Nephron progenitor cell (in vitro differentiated cells): Measurements from ENCODE around the gene DNMT3A.

Experiments
- DNase-seq: peaks from one replicate; pipeline ENCODE4 v3.0.0; 2021
- H3K27ac Mint-ChIP-seq: 2 replicates; pipeline ENCODE4 v1.8.0; 2021; ENCODE audit warnings: mild to moderate bottlenecking, moderate library complexity, mixed read lengths
- H3K27me3 Mint-ChIP-seq: 2 replicates; pipeline ENCODE4 v1.8.0; 2021; ENCODE audit warnings: mild to moderate bottlenecking, low read depth, mixed read lengths; ENCODE audit not compliant: poor library complexity
- H3K36me3 Mint-ChIP-seq: 2 replicates; pipeline ENCODE4 v1.8.0; 2021; ENCODE audit warnings: low read depth, mixed read lengths
- H3K4me1 Mint-ChIP-seq: 2 replicates; pipeline ENCODE4 v1.8.0; 2021; ENCODE audit warnings: mixed read lengths
- H3K4me3 Mint-ChIP-seq: 2 replicates; pipeline ENCODE4 v1.8.0; 2021; ENCODE audit warnings: mild to moderate bottlenecking, moderate library complexity, mixed read lengths
- H3K9me3 Mint-ChIP-seq: 2 replicates; pipeline ENCODE4 v1.8.0; 2021; ENCODE audit warnings: mild to moderate bottlenecking, moderate library complexity, mixed read lengths
- CTCF ChIP-seq: fragments of 200-600 bp; sonication (generic); IDR thresholded peaks from 2 replicates; pipeline ENCODE4 v1.5.0; 2021; ENCODE audit warnings: antibody characterized with exemption

Gene DNMT3A

GRCh38 chr2:25255745-25256487 lies 85.8 kb downstream of the DNMT3A start:
- Mint-ChIP-seq H3K9me3 (peaks cover 6% of the 10 kb centered on the region), H3K4me3 (peak overlapping the region; percentile 50), H3K27me3 (peaks cover 13% of the 10 kb centered on the region), H3K4me1 (peaks cover 83% of the 10 kb centered on the region), H3K27ac (peak overlapping the region; percentile 23), H3K36me3 (peaks cover 32% of the 10 kb centered on the region)
- no peak for DNase-seq
- TF ChIP-seq CTCF, result no peak

GRCh38 chr2:25254961-25255360 lies 86.8 kb downstream of the DNMT3A start:
- Mint-ChIP-seq H3K9me3 (peaks cover 6% of the 10 kb centered on the region), H3K4me1 (peaks cover 84% of the 10 kb centered on the region), H3K4me3 (peak overlapping the region; percentile 52)

GRCh38 chr2:25253153-25253626 lies 88.5 kb downstream of the DNMT3A start:
- peaks cover 6% of the 10 kb centered on the region for H3K9me3 Mint-ChIP-seq
- H3K27me3 Mint-ChIP-seq, result peaks cover 13% of the 10 kb centered on the region
- no peak for DNase-seq
- TF ChIP-seq CTCF, result no peak
- peaks cover 80% of the 10 kb centered on the region for H3K4me1 Mint-ChIP-seq
- H3K4me3 Mint-ChIP-seq, result peak overlapping the region; percentile 80
- H3K27ac Mint-ChIP-seq, result peak overlapping the region; percentile 92
- H3K36me3 Mint-ChIP-seq, result peaks cover 45% of the 10 kb centered on the region

More at GRCh38 chr2:25254961-25255360, 86.8 kb downstream of the DNMT3A start:
- Mint-ChIP-seq H3K36me3 (peaks cover 32% of the 10 kb centered on the region), H3K27me3 (peaks cover 13% of the 10 kb centered on the region), H3K27ac (no peak overlapping the region)
- no peak for DNase-seq
- no peak for TF ChIP-seq CTCF

- Mint-ChIP-seq H3K27ac (peak overlapping the region; percentile 92), H3K36me3 (peaks cover 49% of the 10 kb centered on the region), H3K9me3 (peaks cover 6% of the 10 kb centered on the region), H3K4me3 (peak overlapping the region; percentile 89), H3K27me3 (peaks cover 13% of the 10 kb centered on the region), H3K4me1 (peaks cover 76% of the 10 kb centered on the region)
- no peak for TF ChIP-seq CTCF
- DNase-seq, result peak; percentile 92
Observed at GRCh38 chr2:25252291-25253152, 89.2 kb downstream of the DNMT3A start.

- Mint-ChIP-seq H3K27me3 (peaks cover 13% of the 10 kb centered on the region), H3K4me1 (peaks cover 67% of the 10 kb centered on the region), H3K9me3 (peaks cover 6% of the 10 kb centered on the region), H3K36me3 (peaks cover 58% of the 10 kb centered on the region), H3K27ac (peak overlapping the region; percentile 80), H3K4me3 (peak overlapping the region; percentile 89)
- TF ChIP-seq CTCF, result no peak
- peak; percentile 72 for DNase-seq
Observed at GRCh38 chr2:25251422-25252273, 90.1 kb downstream of the DNMT3A start.
